ENCODE results near the gene EVI2B. TPM values are rescaled to one million over a fixed set of nuclear protein-coding genes. Genes with fewer than 3 reads are reported as not detected.

Gene EVI2B
- polyA plus RNA-seq, 3 donors = 166 to 267 (median 262) TPM

GRCh38 chr17:31286587-31286986 is 27.3 kb downstream of the EVI2B start:
- Mint-ChIP-seq H3K36me3 (peaks cover 7 to 14% of the 10 kb centered on the region in 2 donors), H3K27ac (no peak overlapping the region), H3K4me1 (peaks cover 8% of the 10 kb centered on the region), H3K4me3 (no peak overlapping the region), H3K9me3 (peaks cover 0 to 2% (median 0%) of the 10 kb centered on the region in 7 donors), H3K27me3 (ENCODE audit: low read depth in 3 of 3) (no peaks in the 10 kb centered on the region)
- DNase-seq = no peak
- no peak for TF ChIP-seq CTCF (IDR thresholded peaks at IDR 0.05)
- Histone ChIP-seq H3K4me3 (replicated peaks in 1 of 3; ENCODE audit: low read depth in 2 of 3, low read length in 3 of 3) (no peak overlapping the region), H3K27me3 (ENCODE audit: control insufficient read depth in 2 of 2, insufficient read depth in 2 of 2, low read length in 2 of 2) (no peaks in the 10 kb centered on the region), H3K9ac (ENCODE audit: insufficient read depth, low read length, poor library complexity, severe bottlenecking) (no peak overlapping the region), H3K79me2 (ENCODE audit: insufficient read depth, low read length) (no peaks in the 10 kb centered on the region), H4K20me1 (ENCODE audit: insufficient read depth, low read length) (no peaks in the 10 kb centered on the region), H2AFZ (ENCODE audit: insufficient read depth, low read depth, low read length, poor library complexity, severe bottlenecking) (no peak overlapping the region), H3K4me1 (ENCODE audit: control insufficient read depth in 1 of 2, insufficient read depth in 2 of 2, low read length in 2 of 2) (peaks cover 0 to 5% of the 10 kb centered on the region in 2 donors), H3K9me3 (replicated peaks in 1 of 2; ENCODE audit: control insufficient read depth in 1 of 2, insufficient read depth in 1 of 2, low read length in 2 of 2) (no peaks in the 10 kb centered on the region), H3K36me3 (replicated peaks in 1 of 2; ENCODE audit: control insufficient read depth in 1 of 2, insufficient read depth in 2 of 2, low read length in 2 of 2) (no peaks in the 10 kb centered on the region), H3K4me2 (replicated peaks; ENCODE audit: extremely low read depth, low read length, poor library complexity, severe bottlenecking) (no peak overlapping the region), H3K27ac (ENCODE audit: low read depth in 1 of 2, low read length in 2 of 2) (no peak overlapping the region)
- whole genome bisulfite sequencing (ENCODE audit: insufficient coverage) = no CpG with 5 or more reads among the region's 1 CpG
- intact Hi-C loops (cut with micrococcal nuclease) = no loop called here

- no peak overlapping the region for H3K4me3 ChIP-seq (replicated peaks in 1 of 3; ENCODE audit: low read depth in 2 of 3, low read length in 3 of 3)
- H3K27ac ChIP-seq (ENCODE audit: low read depth in 1 of 2, low read length in 2 of 2) = no peak overlapping the region
- no peaks in the 10 kb centered on the region for H3K4me1 ChIP-seq (ENCODE audit: control insufficient read depth in 1 of 2, insufficient read depth in 2 of 2, low read length in 2 of 2)
- peaks cover 12 to 14% of the 10 kb centered on the region in 2 donors for H3K36me3 Mint-ChIP-seq
- no peaks in the 10 kb centered on the region for H4K20me1 ChIP-seq (ENCODE audit: insufficient read depth, low read length)
- peaks cover 0 to 2% (median 0%) of the 10 kb centered on the region in 7 donors for H3K9me3 Mint-ChIP-seq
- no peak overlapping the region for H3K4me3 Mint-ChIP-seq
- H3K27ac Mint-ChIP-seq = no peak overlapping the region
- H3K79me2 ChIP-seq (ENCODE audit: insufficient read depth, low read length) = no peaks in the 10 kb centered on the region
- H3K4me2 ChIP-seq (replicated peaks; ENCODE audit: extremely low read depth, low read length, poor library complexity, severe bottlenecking) = no peak overlapping the region
- H3K27me3 Mint-ChIP-seq (ENCODE audit: low read depth in 3 of 3) = no peaks in the 10 kb centered on the region
- H3K4me1 Mint-ChIP-seq = no peaks in the 10 kb centered on the region
- no peaks in the 10 kb centered on the region for H3K36me3 ChIP-seq (replicated peaks in 1 of 2; ENCODE audit: control insufficient read depth in 1 of 2, insufficient read depth in 2 of 2, low read length in 2 of 2)
- H2AFZ ChIP-seq (ENCODE audit: insufficient read depth, low read depth, low read length, poor library complexity, severe bottlenecking) = no peak overlapping the region
- H3K27me3 ChIP-seq (ENCODE audit: control insufficient read depth in 2 of 2, insufficient read depth in 2 of 2, low read length in 2 of 2) = no peaks in the 10 kb centered on the region
- intact Hi-C loops (cut with micrococcal nuclease) = no loop called here
- H3K9ac ChIP-seq (ENCODE audit: insufficient read depth, low read length, poor library complexity, severe bottlenecking) = no peak overlapping the region
- no peaks in the 10 kb centered on the region for H3K9me3 ChIP-seq (replicated peaks in 1 of 2; ENCODE audit: control insufficient read depth in 1 of 2, insufficient read depth in 1 of 2, low read length in 2 of 2)
- no peak for DNase-seq
- no peak for TF ChIP-seq CTCF (IDR thresholded peaks at IDR 0.05)
Observed at GRCh38 chr17:31283841-31284240, 30.0 kb downstream of the EVI2B start.

Measured in CD14-positive monocyte (primary cell).